Panc1 (cell line): Measurements from ENCODE around the gene PRODH2. TPM values are rescaled to one million over a fixed set of nuclear protein-coding genes. Genes with fewer than 3 reads are reported as not detected.

Source experiments
- ATAC-seq: fragments of 200-7000 bp; cut with Tn5 transposase; 2 replicates; pipeline ENCODE4 v1.9.1; 2020; ENCODE audit warnings: mild to moderate bottlenecking, moderate library complexity
- BruUV-seq: library from RNA; stranded (reverse); fragments of 400-500 nt; replicated peaks from 2 replicates; lab custom pipeline; 2021; lab: Mats Ljungman, UMichigan
- CTCF ChIA-PET: fragments of 300-600 bp; sonication (Branson Sonifier 250); formaldehyde crosslinking; loops from one replicate; lab custom pipeline; 2022; ENCODE audit warnings: antibody characterized with exemption; lab: Charles Lee
- POLR2A ChIA-PET: fragments of 300-600 bp; sonication (Branson Sonifier 250); formaldehyde crosslinking; loops from one replicate; lab custom pipeline; 2022; ENCODE audit warnings: antibody characterized with exemption; lab: Charles Lee
- DNase-seq: peaks from one replicate; pipeline ENCODE4 v3.0.0-alpha.2; 2010; ENCODE audit warnings: low read depth, low spot score
- H3K27ac ChIP-seq: 2 replicates; pipeline ENCODE4 v1.5.1; 2011; ENCODE audit warnings: mild to moderate bottlenecking, low read length, inconsistent platforms
- H3K27me3 ChIP-seq: fragments of 200-500 bp; sonication (Bioruptor generic); 2 replicates; pipeline ENCODE4 v1.6.0; 2014; ENCODE audit warnings: low read length, inconsistent platforms; ENCODE audit not compliant: control insufficient read depth, insufficient read depth
- H3K36me3 ChIP-seq: fragments of 200-500 bp; sonication (Bioruptor generic); 2 replicates; pipeline ENCODE4 v1.5.1; 2014; ENCODE audit warnings: inconsistent platforms, mild to moderate bottlenecking, low read length, moderate library complexity; ENCODE audit not compliant: control insufficient read depth, insufficient read depth
- H3K4me1 ChIP-seq: 2 replicates; pipeline ENCODE4 v1.5.1; 2011; ENCODE audit warnings: inconsistent platforms, mild to moderate bottlenecking, low read length, moderate library complexity; ENCODE audit not compliant: control insufficient read depth, insufficient read depth
- H3K4me3 ChIP-seq, 2 experiments: 2 replicates each; pipeline ENCODE4 v1.5.1; 2011 to 2012; ENCODE audit warnings: low read depth in 2 of 2, low read length in 2 of 2, mild to moderate bottlenecking in 2 of 2, inconsistent platforms in 1 of 2, moderate library complexity in 1 of 2
- H3K9me3 ChIP-seq: fragments of 200-500 bp; sonication (Bioruptor generic); 2 replicates; pipeline ENCODE4 v1.5.1; 2014; ENCODE audit warnings: low read depth, mild to moderate bottlenecking, inconsistent platforms, low read length, moderate library complexity; ENCODE audit not compliant: control insufficient read depth, insufficient read depth
- POLR2AphosphoS5 ChIP-seq: IDR thresholded peaks from 2 replicates; pipeline ENCODE4 v1.6.1; 2012; ENCODE audit warnings: mild to moderate bottlenecking, low read depth, low read length, moderate library complexity
- SIN3A ChIP-seq: IDR thresholded peaks from 2 replicates; pipeline ENCODE4 v1.6.1; 2012; ENCODE audit warnings: low read depth, mild to moderate bottlenecking, low read length, moderate library complexity, borderline replicate concordance; ENCODE audit not compliant: insufficient read depth
- TCF7L2 ChIP-seq: IDR thresholded peaks from 2 replicates; pipeline ENCODE4 v1.6.1; 2011; ENCODE audit warnings: mild to moderate bottlenecking, low read depth, low read length, inconsistent platforms
- in situ Hi-C: cut with HindIII; loops from 2 replicates; pipeline ENCODE4 v1.10.0; 2016; ENCODE audit warnings: low sequenced_read_pairs, low pct_unique_long_range_greater_than_20kb
- intact Hi-C: fragments of 100-400 bp; cut with micrococcal nuclease; formaldehyde crosslinking; loops from one replicate; pipeline ENCODE4 v1.10.0; 2022; ENCODE audit not compliant: unreplicated experiment
- total RNA-seq: library from RNA; stranded (reverse); gene quantifications from one replicate; pipeline ENCODE4 v1.2.1, GENCODE V29; 2021; ENCODE audit not compliant: unreplicated experiment
- TF ChIP-seq, protein P1 (sequence below), 2 experiments: IDR thresholded peaks; 2 replicates each; pipeline ENCODE4 v1.6.1; 2011 to 2012; ENCODE audit warnings: low read depth in 2 of 2, control low read depth in 1 of 2, low read length in 1 of 2, mild to moderate bottlenecking in 1 of 2, moderate library complexity in 1 of 2; ENCODE audit not compliant: insufficient read depth in 1 of 2
- TF ChIP-seq, protein P2 (sequence below): fragments of 450-650 bp; IDR thresholded peaks from 2 replicates; pipeline ENCODE4 v1.5.1; 2017; ENCODE audit warnings: mild to moderate bottlenecking

Gene PRODH2
- total RNA-seq, 1 experiment from 2014 or later = not detected

DNA sequence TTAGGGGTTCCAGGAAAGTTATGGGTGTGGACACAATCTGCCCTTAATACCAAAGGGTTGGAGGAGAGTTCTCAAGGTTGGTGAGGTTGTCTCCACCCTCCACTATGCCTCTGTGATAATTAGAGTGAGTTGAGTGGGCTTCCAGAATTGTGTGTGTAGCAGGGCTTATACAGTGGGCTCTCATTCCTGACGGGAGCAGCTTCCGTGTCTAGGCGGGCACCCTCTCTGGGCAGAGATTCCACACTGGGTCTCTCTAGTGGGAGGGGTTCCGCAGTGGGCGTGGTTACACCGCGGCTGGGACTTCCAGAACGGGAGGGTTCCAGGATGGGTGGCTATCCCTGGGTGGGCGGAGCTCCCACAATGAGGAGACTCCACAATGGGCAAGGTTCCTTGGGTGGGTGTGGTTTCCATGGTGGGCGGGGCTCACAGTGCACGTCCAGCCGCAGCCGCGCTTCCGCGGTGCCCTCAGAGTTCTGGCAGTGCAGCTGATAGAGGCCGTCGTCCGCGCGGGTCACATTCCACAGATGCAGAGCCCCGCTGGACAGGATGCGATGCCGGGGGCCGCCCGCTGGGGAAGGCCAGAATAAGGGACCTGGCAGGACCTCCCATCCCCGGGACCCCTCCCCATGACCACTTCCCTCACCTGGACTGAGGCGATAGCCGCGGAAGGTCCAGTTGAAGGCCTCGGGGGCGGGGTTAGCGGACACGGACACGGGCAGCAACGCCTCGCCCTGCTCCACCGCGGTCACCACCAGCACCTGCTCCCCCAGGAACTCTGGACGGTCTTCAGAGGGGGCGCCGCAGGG, 31.2 kb upstream of the PRODH2 start:
- Histone ChIP-seq H3K36me3 (no peaks in the 10 kb centered on the region), H3K27ac (no peak overlapping the region), H3K4me3 (no peak overlapping the region), H3K4me1 (peaks cover 11% of the 10 kb centered on the region), H3K9me3 (no peaks in the 10 kb centered on the region), H3K27me3 (no peaks in the 10 kb centered on the region)
- TF ChIP-seq TCF7L2 (no peak), SIN3A (no peak), POLR2AphosphoS5 (no peak)
- TF ChIP-seq, protein P1, sequence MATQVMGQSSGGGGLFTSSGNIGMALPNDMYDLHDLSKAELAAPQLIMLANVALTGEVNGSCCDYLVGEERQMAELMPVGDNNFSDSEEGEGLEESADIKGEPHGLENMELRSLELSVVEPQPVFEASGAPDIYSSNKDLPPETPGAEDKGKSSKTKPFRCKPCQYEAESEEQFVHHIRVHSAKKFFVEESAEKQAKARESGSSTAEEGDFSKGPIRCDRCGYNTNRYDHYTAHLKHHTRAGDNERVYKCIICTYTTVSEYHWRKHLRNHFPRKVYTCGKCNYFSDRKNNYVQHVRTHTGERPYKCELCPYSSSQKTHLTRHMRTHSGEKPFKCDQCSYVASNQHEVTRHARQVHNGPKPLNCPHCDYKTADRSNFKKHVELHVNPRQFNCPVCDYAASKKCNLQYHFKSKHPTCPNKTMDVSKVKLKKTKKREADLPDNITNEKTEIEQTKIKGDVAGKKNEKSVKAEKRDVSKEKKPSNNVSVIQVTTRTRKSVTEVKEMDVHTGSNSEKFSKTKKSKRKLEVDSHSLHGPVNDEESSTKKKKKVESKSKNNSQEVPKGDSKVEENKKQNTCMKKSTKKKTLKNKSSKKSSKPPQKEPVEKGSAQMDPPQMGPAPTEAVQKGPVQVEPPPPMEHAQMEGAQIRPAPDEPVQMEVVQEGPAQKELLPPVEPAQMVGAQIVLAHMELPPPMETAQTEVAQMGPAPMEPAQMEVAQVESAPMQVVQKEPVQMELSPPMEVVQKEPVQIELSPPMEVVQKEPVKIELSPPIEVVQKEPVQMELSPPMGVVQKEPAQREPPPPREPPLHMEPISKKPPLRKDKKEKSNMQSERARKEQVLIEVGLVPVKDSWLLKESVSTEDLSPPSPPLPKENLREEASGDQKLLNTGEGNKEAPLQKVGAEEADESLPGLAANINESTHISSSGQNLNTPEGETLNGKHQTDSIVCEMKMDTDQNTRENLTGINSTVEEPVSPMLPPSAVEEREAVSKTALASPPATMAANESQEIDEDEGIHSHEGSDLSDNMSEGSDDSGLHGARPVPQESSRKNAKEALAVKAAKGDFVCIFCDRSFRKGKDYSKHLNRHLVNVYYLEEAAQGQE (IDR thresholded peaks at IDR 0.05; ENCODE audit: insufficient read depth in 1 of 2, low read depth in 2 of 2, low read length in 1 of 2) = no peak
- TF ChIP-seq, protein P2, sequence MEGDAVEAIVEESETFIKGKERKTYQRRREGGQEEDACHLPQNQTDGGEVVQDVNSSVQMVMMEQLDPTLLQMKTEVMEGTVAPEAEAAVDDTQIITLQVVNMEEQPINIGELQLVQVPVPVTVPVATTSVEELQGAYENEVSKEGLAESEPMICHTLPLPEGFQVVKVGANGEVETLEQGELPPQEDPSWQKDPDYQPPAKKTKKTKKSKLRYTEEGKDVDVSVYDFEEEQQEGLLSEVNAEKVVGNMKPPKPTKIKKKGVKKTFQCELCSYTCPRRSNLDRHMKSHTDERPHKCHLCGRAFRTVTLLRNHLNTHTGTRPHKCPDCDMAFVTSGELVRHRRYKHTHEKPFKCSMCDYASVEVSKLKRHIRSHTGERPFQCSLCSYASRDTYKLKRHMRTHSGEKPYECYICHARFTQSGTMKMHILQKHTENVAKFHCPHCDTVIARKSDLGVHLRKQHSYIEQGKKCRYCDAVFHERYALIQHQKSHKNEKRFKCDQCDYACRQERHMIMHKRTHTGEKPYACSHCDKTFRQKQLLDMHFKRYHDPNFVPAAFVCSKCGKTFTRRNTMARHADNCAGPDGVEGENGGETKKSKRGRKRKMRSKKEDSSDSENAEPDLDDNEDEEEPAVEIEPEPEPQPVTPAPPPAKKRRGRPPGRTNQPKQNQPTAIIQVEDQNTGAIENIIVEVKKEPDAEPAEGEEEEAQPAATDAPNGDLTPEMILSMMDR = no peak
- in situ Hi-C loops = no loop called here
- DNase-seq (no peak), ATAC-seq (no peak)
- intact Hi-C loops = no loop called here
- ChIA-PET POLR2A (interaction anchor here (0.5 kb wide), 1 partner anchor 45 kb away, joined by 4 read pairs; no protein-coding TSS in a partner anchor), CTCF (interaction anchor here (0.5 to 0.6 kb wide), 2 partner anchors 26 to 149 kb away, joined by 3 read pairs; no protein-coding TSS in a partner anchor)
- no TSS peak for BruUV-seq

DNA sequence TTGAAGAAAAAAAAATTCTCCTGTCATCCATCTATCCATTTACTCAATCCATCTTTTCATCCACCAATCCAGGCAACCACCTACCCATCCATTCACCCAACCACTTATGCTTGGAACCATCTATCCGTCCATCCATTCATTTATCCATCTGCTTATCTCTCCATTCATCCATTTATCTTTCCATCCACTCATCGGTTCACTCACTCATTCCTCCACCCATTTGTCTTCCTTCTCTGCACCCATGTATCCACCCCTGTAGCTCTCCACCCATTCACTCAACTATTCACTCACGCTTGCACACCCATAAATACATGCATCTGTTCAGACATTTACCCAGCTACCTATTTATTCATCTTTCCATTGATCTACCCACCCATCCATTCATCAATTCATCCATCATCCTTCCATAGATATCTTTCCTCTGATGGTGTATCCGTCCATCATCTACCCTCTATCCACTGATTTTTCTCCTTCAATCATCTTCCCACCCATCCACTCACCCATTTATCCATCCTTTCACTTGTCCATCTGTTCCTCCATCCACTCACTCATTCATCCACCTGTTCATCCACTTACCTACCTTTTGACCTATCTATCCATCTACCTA, 30.1 kb upstream of the PRODH2 start:
- H3K4me3 ChIP-seq = no peak overlapping the region
- no peaks in the 10 kb centered on the region for H3K9me3 ChIP-seq
- peaks cover 11% of the 10 kb centered on the region for H3K4me1 ChIP-seq
- CTCF ChIA-PET = interaction anchor here (0.6 kb wide), 1 partner anchor 23 kb away, joined by 4 read pairs; no protein-coding TSS in a partner anchor
- no peaks in the 10 kb centered on the region for H3K27me3 ChIP-seq
- no TSS peak for BruUV-seq
- ATAC-seq = no peak
- no peaks in the 10 kb centered on the region for H3K36me3 ChIP-seq
- in situ Hi-C loops (no loop called here), intact Hi-C loops (no loop called here)
- POLR2A ChIA-PET = no interaction called here
- no peak for DNase-seq
- H3K27ac ChIP-seq = no peak overlapping the region
- no peak for TF ChIP-seq SIN3A
- no peak for TF ChIP-seq TCF7L2
